Suppressor macrophage (primary cell): Measurements from ENCODE around the gene ZNF519.
"Not testable (repeated sequence)": the region's sequence is repeated elsewhere in the genome, so short reads cannot be mapped to it uniquely, and the experiment has no call there.

ENCODE experiments used
- DNase-seq, 4 experiments: peaks; one replicate each; pipeline ENCODE4 v3.0.0-alpha.2; 2020 to 2022

Gene ZNF519

GRCh38 chr18:14147935-14148865, 16.0 kb upstream of the ZNF519 start:
- not testable (repeated sequence) for DNase-seq

GRCh38 chr18:14146771-14147170, 14.5 kb upstream of the ZNF519 start:
- not testable (repeated sequence) for DNase-seq

GRCh38 chr18:14145581-14146338, 13.5 kb upstream of the ZNF519 start:
- not testable (repeated sequence) for DNase-seq

GRCh38 chr18:14145021-14145420, 12.8 kb upstream of the ZNF519 start:
- DNase-seq = not testable (repeated sequence)

GRCh38 chr18:14144628-14144895, 12.3 kb upstream of the ZNF519 start:
- DNase-seq = no peak

- DNase-seq = not testable (repeated sequence)
Measured at GRCh38 chr18:14143871-14144627, 11.8 kb upstream of the ZNF519 start.

- DNase-seq = not testable (repeated sequence)
Measured at GRCh38 chr18:14143396-14143795, 11.2 kb upstream of the ZNF519 start.

- not testable (repeated sequence) for DNase-seq
Measured at GRCh38 chr18:14142177-14142576, 9.9 kb upstream of the ZNF519 start.

- peak; percentile 47 to 71 (median 60) for DNase-seq
Measured at GRCh38 chr18:14139583-14139982, 7.3 kb upstream of the ZNF519 start.

- not testable (repeated sequence) for DNase-seq
Measured at GRCh38 chr18:14137971-14138370, 5.7 kb upstream of the ZNF519 start.

GRCh38 chr18:14131696-14132270, 452 bp downstream of the ZNF519 start:
- DNase-seq = not testable (repeated sequence)

- DNase-seq = not testable (repeated sequence)
Measured at GRCh38 chr18:14130804-14131203, 1.4 kb downstream of the ZNF519 start.

GRCh38 chr18:14124689-14125088, 7.5 kb downstream of the ZNF519 start:
- no peak for DNase-seq

- no peak for DNase-seq
Measured at GRCh38 chr18:14122097-14122496, 10.1 kb downstream of the ZNF519 start.

- DNase-seq = no peak
Measured at GRCh38 chr18:14120926-14121325, 11.3 kb downstream of the ZNF519 start.

GRCh38 chr18:14117606-14118005, 14.6 kb downstream of the ZNF519 start:
- DNase-seq = peak; percentile 40 to 73 (median 62)

GRCh38 chr18:14106906-14107305, 25.3 kb downstream of the ZNF519 start:
- no peak for DNase-seq

- no peak for DNase-seq
Measured at GRCh38 chr18:14104906-14105748, 27.1 kb downstream of the ZNF519 start.

- peak in 1 of 4 experiments; percentile 41 for DNase-seq
Measured at GRCh38 chr18:14104201-14104600, 28.0 kb downstream of the ZNF519 start.

GRCh38 chr18:14100503-14101286, 31.5 kb downstream of the ZNF519 start:
- DNase-seq = no peak

- no peak for DNase-seq
Measured at GRCh38 chr18:14098428-14098827, 33.8 kb downstream of the ZNF519 start.
